OCI-LY7 (cell line): ENCODE results near the gene GNAL.

ENCODE experiments used
- EZH2phosphoT487 ChIP-seq: fragments of 200-600 bp; sonication (generic); IDR thresholded peaks from 2 replicates; pipeline ENCODE4 v1.6.1; 2018; ENCODE audit warnings: low read depth, borderline replicate concordance, mild to moderate bottlenecking, mixed run types, antibody characterized with exemption, low read length, moderate library complexity, mixed read lengths
- TF ChIP-seq, protein P1 (sequence below): fragments of 200-600 bp; sonication (generic); conservative IDR thresholded peaks from 2 replicates; pipeline ENCODE4 v1.5.1; 2014; ENCODE audit warnings: mild to moderate bottlenecking, antibody characterized with exemption, low read length, moderate library complexity, mixed read lengths

DNA sequence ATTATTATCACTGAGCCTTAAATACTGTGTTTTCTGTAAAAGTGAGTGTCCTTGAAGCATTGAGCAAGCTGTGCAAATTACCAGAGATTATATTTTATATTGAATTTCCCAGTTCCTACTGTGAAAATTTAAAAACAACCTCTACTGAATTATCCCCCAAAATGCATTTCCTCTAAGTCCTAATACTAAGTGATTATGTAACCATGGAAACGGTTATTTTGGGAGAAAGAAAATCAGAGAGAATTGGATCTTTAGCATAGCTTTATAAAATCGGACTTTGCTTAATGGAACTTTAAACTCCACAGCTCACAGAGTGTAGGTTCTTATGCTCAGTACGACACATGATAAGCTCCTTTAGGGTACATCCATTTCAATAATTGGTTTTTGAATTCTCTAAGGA lies 142.9 kb downstream of the GNAL start:
- TF ChIP-seq, protein P1, sequence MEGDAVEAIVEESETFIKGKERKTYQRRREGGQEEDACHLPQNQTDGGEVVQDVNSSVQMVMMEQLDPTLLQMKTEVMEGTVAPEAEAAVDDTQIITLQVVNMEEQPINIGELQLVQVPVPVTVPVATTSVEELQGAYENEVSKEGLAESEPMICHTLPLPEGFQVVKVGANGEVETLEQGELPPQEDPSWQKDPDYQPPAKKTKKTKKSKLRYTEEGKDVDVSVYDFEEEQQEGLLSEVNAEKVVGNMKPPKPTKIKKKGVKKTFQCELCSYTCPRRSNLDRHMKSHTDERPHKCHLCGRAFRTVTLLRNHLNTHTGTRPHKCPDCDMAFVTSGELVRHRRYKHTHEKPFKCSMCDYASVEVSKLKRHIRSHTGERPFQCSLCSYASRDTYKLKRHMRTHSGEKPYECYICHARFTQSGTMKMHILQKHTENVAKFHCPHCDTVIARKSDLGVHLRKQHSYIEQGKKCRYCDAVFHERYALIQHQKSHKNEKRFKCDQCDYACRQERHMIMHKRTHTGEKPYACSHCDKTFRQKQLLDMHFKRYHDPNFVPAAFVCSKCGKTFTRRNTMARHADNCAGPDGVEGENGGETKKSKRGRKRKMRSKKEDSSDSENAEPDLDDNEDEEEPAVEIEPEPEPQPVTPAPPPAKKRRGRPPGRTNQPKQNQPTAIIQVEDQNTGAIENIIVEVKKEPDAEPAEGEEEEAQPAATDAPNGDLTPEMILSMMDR: no peak
- no peak for TF ChIP-seq EZH2phosphoT487
